ENCODE results near the gene IGSF9B.
A peak's percentile ranks its signal among the peaks of the same experiment; 100 is the strongest.

Gene IGSF9B

GRCh38 chr11:133917921-133918607 lies 38.7 kb downstream of the IGSF9B start:
- peak; percentile 4 for DNase-seq

GRCh38 chr11:133916784-133917440 lies 39.9 kb downstream of the IGSF9B start:
- DNase-seq: no peak

GRCh38 chr11:133913761-133914160 lies 43.0 kb downstream of the IGSF9B start:
- DNase-seq: no peak

GRCh38 chr11:133911171-133911570 lies 45.6 kb downstream of the IGSF9B start:
- DNase-seq: peak; percentile 58

GRCh38 chr11:133910101-133910500 lies 46.7 kb downstream of the IGSF9B start:
- DNase-seq: no peak

- no peak for DNase-seq
Measured at GRCh38 chr11:133908827-133909226, 47.9 kb downstream of the IGSF9B start.

- no peak for DNase-seq
Measured at GRCh38 chr11:133907841-133908241, 48.9 kb downstream of the IGSF9B start.

GRCh38 chr11:133907216-133907615 lies 49.6 kb downstream of the IGSF9B start:
- no peak for DNase-seq

- DNase-seq: no peak
Measured at GRCh38 chr11:133906746-133907145, 50.0 kb downstream of the IGSF9B start.

GRCh38 chr11:133906241-133906640 lies 50.5 kb downstream of the IGSF9B start:
- no peak for DNase-seq

GRCh38 chr11:133905677-133906156 lies 51.1 kb downstream of the IGSF9B start:
- peak; percentile 13 for DNase-seq

GRCh38 chr11:133904818-133905515 lies 51.8 kb downstream of the IGSF9B start:
- DNase-seq: no peak

GRCh38 chr11:133903875-133904817 lies 52.6 kb downstream of the IGSF9B start:
- DNase-seq: no peak

- no peak for DNase-seq
Measured at GRCh38 chr11:133903056-133903455, 53.7 kb downstream of the IGSF9B start.

- DNase-seq: no peak
Measured at GRCh38 chr11:133902506-133902905, 54.3 kb downstream of the IGSF9B start.

GRCh38 chr11:133901999-133902398 lies 54.8 kb downstream of the IGSF9B start:
- DNase-seq: no peak

- DNase-seq: no peak
Measured at GRCh38 chr11:133901316-133901715, 55.5 kb downstream of the IGSF9B start.

GRCh38 chr11:133900176-133901105 lies 56.3 kb downstream of the IGSF9B start:
- DNase-seq: no peak

- no peak for DNase-seq
Measured at GRCh38 chr11:133898770-133899115, 58.0 kb downstream of the IGSF9B start.

- DNase-seq: no peak
Measured at GRCh38 chr11:133898031-133898769, 58.6 kb downstream of the IGSF9B start.

GRCh38 chr11:133897331-133897650 lies 59.5 kb downstream of the IGSF9B start:
- DNase-seq: no peak
